ENCODE measurements around the gene SUPT3H. TPM values are rescaled to one million over a fixed set of nuclear protein-coding genes. Genes with fewer than 3 reads are reported as not detected.

SUPT3H gene
- total and polyA plus RNA-seq, 2 of the 8 experiments (the other 6 are each of a cell fraction or from before 2014, with no cell fraction given): 18.8 to 23.0 TPM

DNA sequence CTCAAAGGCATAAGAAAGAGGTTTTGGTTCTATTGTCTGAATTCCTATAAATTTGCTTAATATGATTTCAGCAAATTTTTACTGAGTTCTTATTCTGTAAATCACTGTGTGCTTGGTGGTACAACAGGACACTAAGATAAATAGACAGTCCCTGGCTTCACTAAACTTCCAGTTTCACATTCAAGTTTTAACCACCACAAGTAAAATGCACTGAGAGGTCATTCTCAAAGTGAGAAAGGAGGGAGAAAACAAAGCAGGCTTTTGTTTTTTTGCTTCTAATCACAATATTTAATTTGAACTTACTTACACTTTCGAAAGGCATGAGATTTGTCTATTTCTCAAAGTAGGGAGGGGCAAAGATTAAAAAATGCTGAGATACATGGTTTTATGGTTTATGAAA lies 544.5 kb downstream of the SUPT3H start:
- Histone ChIP-seq H2BK20ac (ENCODE audit: low read length) (no peak overlapping the region), H3K14ac (ENCODE audit: insufficient read length) (no peak overlapping the region), H3K27ac (ENCODE audit: low read depth, low read length) (no peak overlapping the region), H3K4me1 (replicated peaks in 1 of 4; ENCODE audit: control insufficient read depth in 3 of 4, insufficient read depth in 4 of 4, low read length in 3 of 4) (peaks cover 1 to 7% (median 5%) of the 10 kb centered on the region in 4 experiments; a peak in 4 of 7 replicates), H3K4me3 (ENCODE audit: extremely low read depth in 1 of 4, insufficient read depth in 2 of 4, low read depth in 3 of 4, low read length in 4 of 4) (no peak overlapping the region), H3K9ac (replicated peaks in 1 of 4; ENCODE audit: extremely low read depth in 1 of 4, low read depth in 3 of 4, low read length in 3 of 4) (no peak overlapping the region), H4K91ac (replicated peaks; ENCODE audit: insufficient read length, low read length) (no peak overlapping the region), H3K9me3 (ENCODE audit: insufficient read depth in 2 of 2, low read depth in 1 of 2, low read length in 1 of 2) (no peaks in the 10 kb centered on the region), H2BK15ac (ENCODE audit: low read length) (no peak overlapping the region), H3K23ac (ENCODE audit: insufficient read length) (no peak overlapping the region), H2BK5ac (ENCODE audit: low read depth, low read length) (no peak overlapping the region), H3K27me3 (replicated peaks in 1 of 4; ENCODE audit: control insufficient read depth in 3 of 4, extremely low read depth in 1 of 4, insufficient read depth in 3 of 4, low read length in 3 of 4) (no peaks in the 10 kb centered on the region), H3K18ac (ENCODE audit: extremely low read depth, low read length) (no peak overlapping the region), H2AFZ (ENCODE audit: low read length) (no peak overlapping the region), H3K36me3 (ENCODE audit: control insufficient read depth in 2 of 4, insufficient read depth in 4 of 4, low read length in 3 of 4) (no peaks in the 10 kb centered on the region), H3K4me2 (ENCODE audit: insufficient read depth in 1 of 2, low read depth in 2 of 2, low read length in 2 of 2) (no peak overlapping the region), H3K23me2 (ENCODE audit: low read depth, low read length) (no peaks in the 10 kb centered on the region), H3K79me1 (ENCODE audit: low read depth, low read length) (no peaks in the 10 kb centered on the region), H3K4ac (replicated peaks; ENCODE audit: insufficient read length, low read depth, low read length) (no peak overlapping the region), H2BK12ac (ENCODE audit: low read depth, low read length) (no peak overlapping the region), H3K79me2 (ENCODE audit: control insufficient read depth in 1 of 2, insufficient read depth in 2 of 2, low read length in 2 of 2) (no peaks in the 10 kb centered on the region), H3K56ac (replicated peaks; ENCODE audit: insufficient read length, low read depth, low read length) (no peak overlapping the region), H4K5ac (ENCODE audit: insufficient read length, low read depth, low read length) (no peak overlapping the region), H2AK5ac (ENCODE audit: low read depth, low read length) (no peak overlapping the region), H4K20me1 (replicated peaks in 1 of 2; ENCODE audit: control insufficient read depth in 1 of 2, insufficient read depth in 2 of 2, low read length in 2 of 2) (no peaks in the 10 kb centered on the region), H4K8ac (ENCODE audit: extremely low read depth, insufficient read depth, low read length) (no peak overlapping the region), H2BK120ac (replicated peaks; ENCODE audit: low read depth, low read length) (no peak overlapping the region)
- ChIA-PET CTCF (ENCODE audit: partially characterized antibody) (interaction anchor here (1.2 kb wide), 1 partner anchor 33 kb away, joined by 3 read pairs; no protein-coding TSS in a partner anchor), POLR2A (ENCODE audit: partially characterized antibody) (no interaction called here)
- no peak for DNase-seq (ENCODE audit: low read depth in 1 of 2, low spot score in 2 of 2)
- FAIRE-seq: no peak
- TF ChIP-seq USF2 (IDR thresholded peaks at IDR 0.05; ENCODE audit: low read length) (no peak), SIX5 (IDR thresholded peaks at IDR 0.05; ENCODE audit: low read depth, low read length) (no peak), EZH2 (IDR thresholded peaks at IDR 0.05; ENCODE audit: low read depth, low read length, severe bottlenecking) (no peak), KDM5A (IDR thresholded peaks at IDR 0.05; ENCODE audit: low read length) (no peak), FOSL1 (IDR thresholded peaks at IDR 0.05; ENCODE audit: insufficient read depth, low read depth, low read length) (no peak), HDAC6 (IDR thresholded peaks at IDR 0.05; ENCODE audit: low read depth, low read length) (no peak), KDM4A (IDR thresholded peaks at IDR 0.05; ENCODE audit: low read depth, low read length, severe bottlenecking) (no peak), SP4 (IDR thresholded peaks at IDR 0.05; ENCODE audit: low read length) (no peak)
- TF ChIP-seq, protein P1, sequence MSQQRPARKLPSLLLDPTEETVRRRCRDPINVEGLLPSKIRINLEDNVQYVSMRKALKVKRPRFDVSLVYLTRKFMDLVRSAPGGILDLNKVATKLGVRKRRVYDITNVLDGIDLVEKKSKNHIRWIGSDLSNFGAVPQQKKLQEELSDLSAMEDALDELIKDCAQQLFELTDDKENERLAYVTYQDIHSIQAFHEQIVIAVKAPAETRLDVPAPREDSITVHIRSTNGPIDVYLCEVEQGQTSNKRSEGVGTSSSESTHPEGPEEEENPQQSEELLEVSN (IDR thresholded peaks at IDR 0.05): no peak
- WGBS, 2 experiments (ENCODE audit: extremely low coverage in 1 of 2, insufficient coverage in 1 of 2, insufficient read length in 1 of 2, insufficient replicate concordance in 2 of 2, low coverage in 1 of 2, low lambda C conversion rate in 2 of 2, missing lambda C conversion rate in 1 of 2): 88% methylated on average over 1 of the region's 1 CpG; no CpG with 5 or more reads in 1 of the 2 experiments
